Fibroblast of mammary gland (primary cell): Measurements from ENCODE around the gene KATNAL1.
"Not testable (repeated sequence)": the region's sequence is repeated elsewhere in the genome, so short reads cannot be mapped to it uniquely, and the experiment has no call there.

Source experiments
- DNase-seq: peaks from one replicate; pipeline ENCODE4 v3.0.0-alpha.2; 2010; ENCODE audit warnings: low read depth
- H3K4me3 ChIP-seq: 2 replicates; pipeline ENCODE4 v1.5.1; 2011; ENCODE audit warnings: low read depth, mild to moderate bottlenecking, low read length, moderate library complexity; ENCODE audit not compliant: control insufficient read depth
- TF ChIP-seq, protein P1 (sequence below): conservative IDR thresholded peaks from 2 replicates; pipeline ENCODE4 v1.5.1; 2011; ENCODE audit warnings: low read depth, low read length, inconsistent platforms; ENCODE audit not compliant: control insufficient read depth, insufficient read depth

Gene KATNAL1

GRCh38 chr13:30276178-30276577 is 31.2 kb downstream of the KATNAL1 start:
- no peak for DNase-seq

GRCh38 chr13:30274083-30274482 is 33.3 kb downstream of the KATNAL1 start:
- no peak overlapping the region for H3K4me3 ChIP-seq
- TF ChIP-seq, protein P1, sequence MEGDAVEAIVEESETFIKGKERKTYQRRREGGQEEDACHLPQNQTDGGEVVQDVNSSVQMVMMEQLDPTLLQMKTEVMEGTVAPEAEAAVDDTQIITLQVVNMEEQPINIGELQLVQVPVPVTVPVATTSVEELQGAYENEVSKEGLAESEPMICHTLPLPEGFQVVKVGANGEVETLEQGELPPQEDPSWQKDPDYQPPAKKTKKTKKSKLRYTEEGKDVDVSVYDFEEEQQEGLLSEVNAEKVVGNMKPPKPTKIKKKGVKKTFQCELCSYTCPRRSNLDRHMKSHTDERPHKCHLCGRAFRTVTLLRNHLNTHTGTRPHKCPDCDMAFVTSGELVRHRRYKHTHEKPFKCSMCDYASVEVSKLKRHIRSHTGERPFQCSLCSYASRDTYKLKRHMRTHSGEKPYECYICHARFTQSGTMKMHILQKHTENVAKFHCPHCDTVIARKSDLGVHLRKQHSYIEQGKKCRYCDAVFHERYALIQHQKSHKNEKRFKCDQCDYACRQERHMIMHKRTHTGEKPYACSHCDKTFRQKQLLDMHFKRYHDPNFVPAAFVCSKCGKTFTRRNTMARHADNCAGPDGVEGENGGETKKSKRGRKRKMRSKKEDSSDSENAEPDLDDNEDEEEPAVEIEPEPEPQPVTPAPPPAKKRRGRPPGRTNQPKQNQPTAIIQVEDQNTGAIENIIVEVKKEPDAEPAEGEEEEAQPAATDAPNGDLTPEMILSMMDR, result no peak
- no peak for DNase-seq

More at GRCh38 chr13:30276178-30276577, 31.2 kb downstream of the KATNAL1 start:
- no peak overlapping the region for H3K4me3 ChIP-seq
- TF ChIP-seq, protein P1, result no peak

DNA sequence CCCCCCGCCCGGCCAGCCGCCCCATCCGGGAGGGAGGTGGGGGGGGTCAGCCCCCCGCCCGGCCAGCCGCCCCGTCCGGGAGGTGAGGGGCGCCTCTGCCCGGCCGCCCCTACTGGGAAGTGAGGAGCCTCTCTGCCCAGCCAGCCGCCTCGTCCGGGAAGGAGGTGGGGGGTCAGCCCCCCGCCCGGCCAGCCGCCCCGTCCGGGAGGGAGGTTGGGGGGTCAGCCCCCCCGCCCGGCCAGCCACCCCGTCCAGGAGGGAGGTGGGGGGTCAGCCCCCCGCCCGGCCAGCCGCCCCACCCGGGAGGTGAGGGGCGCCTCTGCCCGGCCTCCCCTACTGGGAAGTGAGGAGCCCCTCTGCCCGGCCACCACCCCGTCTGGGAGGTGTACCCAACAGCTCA is 37.3 kb downstream of the KATNAL1 start:
- DNase-seq, result not testable (repeated sequence)

GRCh38 chr13:30268673-30269072 is 38.7 kb downstream of the KATNAL1 start:
- TF ChIP-seq, protein P1, result no peak
- no peak overlapping the region for H3K4me3 ChIP-seq
- no peak for DNase-seq

More for the DNA sequence above, 37.3 kb downstream of the KATNAL1 start:
- H3K4me3 ChIP-seq, result not testable (repeated sequence)

DNA sequence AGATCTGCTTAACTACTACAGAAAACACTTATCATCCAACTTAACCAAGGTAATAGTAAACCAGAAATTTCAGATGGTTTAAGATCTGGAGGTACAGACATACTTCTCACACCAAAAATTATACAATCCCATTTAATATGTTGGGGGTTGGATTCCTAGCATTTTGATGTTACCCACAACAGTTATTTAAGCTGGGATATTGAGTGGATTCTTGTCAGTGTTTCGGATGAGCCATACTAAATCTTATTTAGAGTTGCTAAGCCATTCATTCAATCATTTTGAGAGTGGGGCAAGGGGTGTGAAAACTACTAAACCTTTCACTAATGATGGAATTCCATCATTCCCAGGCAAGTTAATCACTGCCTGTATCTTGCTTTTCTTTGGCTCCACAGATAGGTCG is 40.6 kb downstream of the KATNAL1 start:
- no peak for DNase-seq
- no peak overlapping the region for H3K4me3 ChIP-seq
- TF ChIP-seq, protein P1, result no peak

DNA sequence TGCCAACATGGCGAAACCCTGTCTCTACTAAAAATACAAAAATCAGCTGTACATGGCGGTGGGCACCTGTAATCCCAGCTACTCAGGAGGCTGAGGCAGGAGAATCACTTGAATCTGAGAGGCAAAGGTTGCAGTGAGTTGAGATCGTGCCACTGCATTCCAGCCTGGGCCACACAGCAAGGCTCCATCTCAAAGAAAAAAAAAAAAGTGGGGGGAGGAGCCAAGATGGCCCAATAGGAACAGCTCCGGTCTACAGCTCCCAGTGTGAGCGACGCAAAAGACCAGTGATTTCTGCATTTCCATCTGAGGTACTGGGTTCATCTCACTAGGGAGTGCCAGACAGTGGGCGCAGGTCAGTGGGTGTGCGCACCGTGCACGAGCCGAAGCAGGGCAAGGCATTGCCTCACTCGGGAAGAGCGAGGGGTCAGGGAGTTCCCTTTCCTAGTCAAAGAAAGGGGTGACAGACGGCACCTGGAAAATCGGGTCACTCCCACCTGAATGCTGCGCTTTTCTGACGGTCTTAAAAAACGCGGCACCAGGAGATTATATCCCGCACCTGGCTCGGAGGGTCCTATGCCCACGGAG is 48.1 kb downstream of the KATNAL1 start:
- not testable (repeated sequence) for H3K4me3 ChIP-seq, DNase-seq

GRCh38 chr13:30257468-30258099 is 49.8 kb downstream of the KATNAL1 start:
- TF ChIP-seq, protein P1, result no peak
- H3K4me3 ChIP-seq, result no peak overlapping the region
- no peak for DNase-seq
